ENCODE measurements around the gene ACOXL.
"Not testable (repeated sequence)": the region's sequence is repeated elsewhere in the genome, so short reads cannot be mapped to it uniquely, and the experiment has no call there.

ACOXL gene

GRCh38 chr2:111022633-111023032, 290.3 kb downstream of the ACOXL start:
- DNase-seq: no peak

DNA sequence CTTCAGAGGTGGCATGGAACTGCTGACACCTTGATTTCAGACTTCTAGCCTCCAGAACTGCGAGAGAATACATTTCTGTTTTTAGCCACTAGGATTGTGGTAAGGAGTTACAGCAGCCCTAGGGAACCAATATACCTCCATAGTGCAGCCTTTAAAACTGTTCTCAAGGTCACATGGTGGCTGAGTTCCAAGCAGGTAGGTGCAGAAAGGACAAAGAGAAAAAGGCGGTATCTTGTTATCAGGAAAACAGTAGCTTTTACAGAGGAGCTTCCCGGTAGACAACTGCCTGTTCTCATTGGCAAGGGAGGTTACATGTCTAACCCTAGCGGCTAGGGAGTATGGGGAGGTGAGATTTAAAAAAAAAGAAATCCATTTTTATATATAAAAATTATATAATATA, 292.1 kb downstream of the ACOXL start:
- DNase-seq: no peak

DNA sequence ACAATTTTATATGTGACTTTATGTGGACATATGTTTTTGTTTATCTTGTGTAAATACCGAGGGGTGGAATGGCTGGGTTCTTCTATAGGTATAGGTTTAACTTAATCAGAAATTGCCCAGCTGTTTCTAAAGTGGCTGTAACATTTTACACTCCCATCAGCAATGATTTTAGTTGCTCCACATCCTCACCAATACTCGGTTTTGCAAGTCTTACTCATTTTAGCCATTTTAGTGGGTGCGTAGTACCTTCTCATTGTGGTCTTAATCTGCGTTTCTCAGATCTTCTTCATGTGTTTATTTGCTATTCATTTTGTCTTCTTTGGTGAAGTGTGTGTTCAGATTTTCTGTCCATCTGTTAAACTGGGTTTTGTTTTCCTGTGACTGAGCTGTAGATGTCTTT, 292.9 kb downstream of the ACOXL start:
- peak; percentile 42 for DNase-seq

- peak; percentile 15 for DNase-seq
Measured at GRCh38 chr2:111028720-111029119, 296.3 kb downstream of the ACOXL start.

DNA sequence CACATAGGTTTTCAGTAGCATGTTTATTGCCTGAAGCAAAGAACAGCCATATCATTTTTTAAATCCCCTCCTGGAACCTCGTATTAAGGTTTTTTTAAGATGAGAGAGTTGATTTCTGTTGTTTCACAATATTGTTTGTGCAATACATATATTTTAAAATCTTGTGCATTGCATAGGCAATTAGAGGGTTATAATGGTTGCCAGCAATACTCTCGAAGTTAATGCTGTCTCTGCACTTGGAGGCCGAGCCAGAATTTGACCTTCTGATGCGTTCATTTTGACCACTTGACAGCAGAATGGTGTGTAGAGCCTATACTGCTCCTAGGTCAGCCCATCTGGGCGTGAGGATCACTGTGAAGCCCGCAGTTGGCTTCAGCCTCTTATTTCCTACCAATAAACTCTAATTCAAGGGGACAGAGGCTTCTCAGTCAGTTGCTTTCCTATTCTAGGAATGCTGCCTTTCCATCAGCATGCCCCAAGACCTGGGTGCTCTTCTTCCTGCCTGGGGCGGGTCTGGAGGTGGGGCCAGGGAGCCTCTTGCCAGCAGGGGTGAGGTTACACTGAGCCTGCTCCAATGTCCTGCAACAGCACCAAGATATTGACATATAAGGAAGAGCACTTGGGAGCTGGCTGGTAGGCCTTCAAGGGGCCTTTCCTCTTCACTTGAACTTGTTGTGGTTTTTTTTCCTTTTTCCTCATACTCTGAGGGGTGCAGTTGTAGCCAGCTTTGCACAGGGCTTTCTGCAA, 297.0 kb downstream of the ACOXL start:
- DNase-seq: no peak

DNA sequence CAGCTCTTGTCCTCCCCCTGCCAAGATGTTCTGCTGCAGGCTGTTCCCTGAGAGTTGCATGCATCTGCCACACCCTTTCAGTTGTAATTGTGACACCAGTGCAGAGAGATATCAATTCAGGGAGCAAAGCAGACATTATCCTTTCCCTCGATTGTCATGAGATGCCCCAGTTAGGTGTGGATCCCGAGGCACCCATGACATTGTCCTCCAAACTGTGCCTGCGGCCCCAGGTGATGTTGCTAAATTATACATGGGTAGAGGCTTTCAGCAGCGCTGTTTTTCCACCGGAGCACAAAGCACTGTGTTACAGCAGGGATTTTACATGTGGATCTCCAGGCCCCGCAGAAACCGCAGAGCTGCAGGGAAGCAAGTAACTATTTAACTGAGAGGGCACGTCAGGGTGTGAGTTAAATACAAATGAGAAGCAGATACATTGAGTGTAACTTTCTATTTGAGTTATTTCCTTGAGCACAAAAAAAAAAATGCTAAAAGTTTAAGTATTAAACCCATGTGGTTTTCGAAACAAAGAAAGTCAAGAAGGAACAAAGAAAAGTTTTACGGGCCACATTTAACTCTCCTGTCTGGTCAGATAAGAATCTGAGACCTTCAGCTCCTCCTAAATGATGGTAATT, 298.0 kb downstream of the ACOXL start:
- peak; percentile 26 for DNase-seq

DNA sequence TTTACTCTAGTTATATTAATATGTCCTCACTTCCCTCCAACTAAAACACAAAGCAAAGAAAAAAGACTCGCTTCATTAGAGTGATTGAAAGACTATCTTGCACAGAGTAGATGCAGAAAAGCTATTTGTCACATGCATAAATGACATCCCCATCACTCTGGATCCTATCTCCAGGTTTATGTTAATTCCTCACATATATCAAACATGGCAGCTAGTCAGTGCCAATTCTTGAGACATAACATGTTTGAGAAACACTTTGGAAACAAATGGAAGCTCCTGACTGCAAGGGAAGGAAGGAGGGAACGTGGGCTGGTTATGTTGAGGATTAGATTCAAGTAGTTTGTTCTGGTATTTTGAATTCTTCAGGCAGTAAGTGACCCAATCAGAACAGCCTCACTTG, 298.6 kb downstream of the ACOXL start:
- no peak for DNase-seq

GRCh38 chr2:111031546-111032478, 299.4 kb downstream of the ACOXL start:
- DNase-seq: no peak

- no peak for DNase-seq
Measured at GRCh38 chr2:111032721-111033429, 300.5 kb downstream of the ACOXL start.

GRCh38 chr2:111034146-111034545, 301.8 kb downstream of the ACOXL start:
- DNase-seq: no peak

- DNase-seq: no peak
Measured at GRCh38 chr2:111034606-111035005, 302.2 kb downstream of the ACOXL start.

- no peak for DNase-seq
Measured at GRCh38 chr2:111035830-111036441, 303.6 kb downstream of the ACOXL start.

- no peak for DNase-seq
Measured at GRCh38 chr2:111037128-111037527, 304.8 kb downstream of the ACOXL start.

DNA sequence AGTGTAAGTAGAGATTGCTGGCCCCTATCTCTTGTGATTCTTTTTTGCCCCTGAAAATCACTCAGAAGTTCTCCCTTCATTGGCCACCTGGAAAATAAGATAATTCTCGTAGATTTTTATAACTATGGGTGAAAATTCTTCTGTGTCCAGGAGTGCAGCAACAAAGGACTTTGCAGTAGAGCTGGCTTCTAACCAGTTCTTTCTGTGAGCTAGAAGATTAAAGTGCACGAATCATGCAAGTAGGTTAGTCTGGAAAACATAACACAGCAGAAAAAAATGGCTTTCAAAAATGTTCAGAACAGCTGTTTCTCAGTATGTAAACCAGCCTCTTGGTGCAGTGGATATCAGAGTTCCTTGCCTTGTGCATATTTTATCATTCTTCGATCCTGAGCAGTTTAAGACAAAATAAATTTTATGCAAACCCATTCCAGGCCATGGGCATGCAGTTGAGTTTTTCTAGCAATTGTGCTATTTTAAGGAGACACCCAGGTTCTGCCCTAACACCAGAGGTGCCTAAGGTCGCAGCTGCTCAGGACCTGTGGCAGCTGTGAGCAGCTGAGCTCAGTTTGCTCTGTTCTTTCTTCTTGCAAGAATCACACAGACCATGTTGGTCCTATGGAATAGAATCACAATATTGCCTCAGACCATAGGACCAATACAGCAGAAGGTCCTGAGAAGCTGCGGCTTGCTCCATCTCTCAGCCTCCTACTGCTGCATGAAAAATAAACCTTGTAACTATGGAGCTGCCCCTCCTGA, 307.4 kb downstream of the ACOXL start:
- no peak for DNase-seq

GRCh38 chr2:111041398-111042202, 309.2 kb downstream of the ACOXL start:
- no peak for DNase-seq

DNA sequence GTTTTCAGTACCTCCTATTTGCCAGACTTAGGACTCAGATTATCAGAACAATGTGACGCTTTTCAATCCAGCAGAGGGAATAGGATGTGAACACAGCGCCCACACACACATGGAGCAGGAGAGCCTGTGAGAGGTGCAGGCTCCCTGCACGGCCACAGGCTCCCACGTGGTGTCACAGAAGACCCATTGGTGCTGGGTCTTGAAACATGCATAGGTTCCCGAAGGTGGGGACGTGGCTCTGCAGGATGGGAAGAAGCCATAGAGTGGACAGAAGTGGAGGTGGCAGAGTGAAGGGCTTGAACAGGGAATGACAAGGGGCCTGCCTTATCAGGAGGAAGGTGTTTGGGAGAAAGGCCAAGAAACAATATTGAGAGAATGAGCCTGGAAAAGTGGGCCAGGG, 309.9 kb downstream of the ACOXL start:
- no peak for DNase-seq

- no peak for DNase-seq
Measured at GRCh38 chr2:111042772-111043771, 310.7 kb downstream of the ACOXL start.

- no peak for DNase-seq
Measured at GRCh38 chr2:111044066-111044465, 311.7 kb downstream of the ACOXL start.

GRCh38 chr2:111045236-111045635, 312.9 kb downstream of the ACOXL start:
- DNase-seq: not testable (repeated sequence)

All from activated CD4-positive, alpha-beta T cell treated with anti-CD3 and anti-CD28 coated beads, Interleukin-10, Interleukin-2, amounts not matched to agents 100 ng/mL and 50 ng/mL, durations not matched to agents 16 hours and 8 hours (primary cell).